Measurements from ENCODE around the gene ZBTB32. TPM values are rescaled to one million over a fixed set of nuclear protein-coding genes. Genes with fewer than 3 reads are reported as not detected.

ZBTB32 gene
- total RNA-seq, 6 donors from 2014 or later: 0.20 to 0.55 (median 0.30) TPM; not detected in 3

- peaks cover 10 to 59% (median 47%) of the 10 kb centered on the region in 4 donors for H3K36me3 ChIP-seq
- peak overlapping the region in 1 of 4 donors; percentile 8 for H3K27ac ChIP-seq
- TF ChIP-seq, protein P1, sequence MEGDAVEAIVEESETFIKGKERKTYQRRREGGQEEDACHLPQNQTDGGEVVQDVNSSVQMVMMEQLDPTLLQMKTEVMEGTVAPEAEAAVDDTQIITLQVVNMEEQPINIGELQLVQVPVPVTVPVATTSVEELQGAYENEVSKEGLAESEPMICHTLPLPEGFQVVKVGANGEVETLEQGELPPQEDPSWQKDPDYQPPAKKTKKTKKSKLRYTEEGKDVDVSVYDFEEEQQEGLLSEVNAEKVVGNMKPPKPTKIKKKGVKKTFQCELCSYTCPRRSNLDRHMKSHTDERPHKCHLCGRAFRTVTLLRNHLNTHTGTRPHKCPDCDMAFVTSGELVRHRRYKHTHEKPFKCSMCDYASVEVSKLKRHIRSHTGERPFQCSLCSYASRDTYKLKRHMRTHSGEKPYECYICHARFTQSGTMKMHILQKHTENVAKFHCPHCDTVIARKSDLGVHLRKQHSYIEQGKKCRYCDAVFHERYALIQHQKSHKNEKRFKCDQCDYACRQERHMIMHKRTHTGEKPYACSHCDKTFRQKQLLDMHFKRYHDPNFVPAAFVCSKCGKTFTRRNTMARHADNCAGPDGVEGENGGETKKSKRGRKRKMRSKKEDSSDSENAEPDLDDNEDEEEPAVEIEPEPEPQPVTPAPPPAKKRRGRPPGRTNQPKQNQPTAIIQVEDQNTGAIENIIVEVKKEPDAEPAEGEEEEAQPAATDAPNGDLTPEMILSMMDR (IDR thresholded peaks at IDR 0.05): no peak
- TF ChIP-seq EP300 (IDR thresholded peaks at IDR 0.05) (no peak), POLR2A (IDR thresholded peaks at IDR 0.05) (no peak), POLR2AphosphoS5 (IDR thresholded peaks at IDR 0.05) (no peak)
Observed at GRCh38 chr19:35738021-35738886, 33.9 kb downstream of the ZBTB32 start.

DNA sequence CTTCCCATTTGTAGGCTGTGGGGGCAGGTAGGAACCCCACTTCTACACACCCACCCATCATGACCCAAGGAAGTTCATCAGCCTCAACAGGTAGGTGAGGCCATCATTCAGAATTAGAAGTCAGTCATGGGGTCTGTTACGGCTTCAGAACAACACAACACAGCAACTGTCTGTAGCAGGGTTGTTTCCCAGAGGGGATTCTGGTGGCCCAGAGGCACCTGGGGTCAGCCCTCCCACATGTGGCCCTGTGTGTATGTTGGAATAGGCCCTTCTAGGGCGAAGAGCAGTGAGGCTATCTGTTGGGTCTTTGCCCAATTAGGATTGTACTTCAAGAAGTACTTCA, 34.5 kb downstream of the ZBTB32 start:
- 78 to 79% methylated on average over 2 of the region's 2 CpGs for WGBS, 2 donors
- Histone ChIP-seq H3K4me1 (peaks cover 13 to 39% (median 27%) of the 10 kb centered on the region in 4 donors), H3K27ac (peak overlapping the region in 2 of 4 donors; percentile 8 to 89), H3K27me3 (no peaks in the 10 kb centered on the region), H3K4me3 (no peak overlapping the region), H3K36me3 (peaks cover 10 to 54% (median 43%) of the 10 kb centered on the region in 4 donors), H3K9me3 (no peaks in the 10 kb centered on the region)
- ATAC-seq (ENCODE audit: low FRiP score in 2 of 2) (no peak), DNase-seq (no peak)
- no peak for TF ChIP-seq POLR2AphosphoS5 (IDR thresholded peaks at IDR 0.05)
- TF ChIP-seq, protein P1 (IDR thresholded peaks at IDR 0.05): no peak
- TF ChIP-seq EP300 (IDR thresholded peaks at IDR 0.05): no peak
- TF ChIP-seq POLR2A (IDR thresholded peaks at IDR 0.05): no peak

More at GRCh38 chr19:35738021-35738886, 33.9 kb downstream of the ZBTB32 start:
- no peaks in the 10 kb centered on the region for H3K9me3 ChIP-seq
- WGBS, 2 donors: 92 to 94% methylated on average over 28 to 37 of the region's 37 CpGs
- no peak overlapping the region for H3K4me3 ChIP-seq
- no peaks in the 10 kb centered on the region for H3K27me3 ChIP-seq
- ATAC-seq (ENCODE audit: low FRiP score in 2 of 2) (no peak), DNase-seq (peak in 1 of 2 donors; percentile 77)
- peaks cover 12 to 33% (median 24%) of the 10 kb centered on the region in 4 donors for H3K4me1 ChIP-seq

- 75 to 84% methylated on average over 17 to 29 of the region's 29 CpGs for WGBS, 2 donors
- DNase-seq (peak in 1 of 2 donors; percentile 84), ATAC-seq (ENCODE audit: low FRiP score in 2 of 2) (no peak)
- no peaks in the 10 kb centered on the region for H3K9me3 ChIP-seq
- peak overlapping the region in 3 of 4 donors; percentile 68 to 77 (median 70) for H3K4me3 ChIP-seq
- peak overlapping the region; percentile 77 to 89 (median 84) for H3K27ac ChIP-seq
- peaks cover 20 to 46% (median 33%) of the 10 kb centered on the region in 4 donors for H3K4me1 ChIP-seq
- H3K27me3 ChIP-seq: no peaks in the 10 kb centered on the region
- TF ChIP-seq EP300 (IDR thresholded peaks at IDR 0.05): no peak
- TF ChIP-seq, protein P1 (IDR thresholded peaks at IDR 0.05): no peak
- no peak for TF ChIP-seq POLR2AphosphoS5 (IDR thresholded peaks at IDR 0.05)
- TF ChIP-seq POLR2A (IDR thresholded peaks at IDR 0.05): no peak
- H3K36me3 ChIP-seq: peaks cover 10 to 49% (median 37%) of the 10 kb centered on the region in 4 donors
Observed at GRCh38 chr19:35739275-35740107, 35.1 kb downstream of the ZBTB32 start.

DNA sequence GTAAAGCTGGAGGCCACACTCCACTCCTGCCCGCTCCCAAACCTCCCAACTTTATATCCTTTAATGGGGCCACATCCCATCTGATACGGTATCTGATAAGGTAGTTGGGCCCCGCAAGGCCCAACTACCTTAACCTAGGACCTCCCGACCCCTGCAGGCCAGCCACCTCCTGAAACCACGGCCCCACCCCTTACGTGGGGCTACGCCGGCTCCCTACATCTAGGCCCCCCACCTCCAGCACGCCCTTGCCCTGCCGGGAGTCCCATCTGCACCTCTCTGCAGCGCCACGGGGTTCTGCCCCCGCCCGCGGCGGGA, 35.7 kb downstream of the ZBTB32 start:
- H3K27ac ChIP-seq: peak overlapping the region; percentile 77 to 89 (median 84)
- DNase-seq: no peak
- 6 to 9% methylated on average over 5 to 14 of the region's 16 CpGs for WGBS, 2 donors

More for the DNA sequence above, 35.7 kb downstream of the ZBTB32 start:
- H3K4me3 ChIP-seq: peak overlapping the region; percentile 60 to 77 (median 69)
- peaks cover 8 to 43% (median 31%) of the 10 kb centered on the region in 4 donors for H3K36me3 ChIP-seq
- no peak for ATAC-seq (ENCODE audit: low FRiP score in 2 of 2)
- H3K9me3 ChIP-seq: no peaks in the 10 kb centered on the region
- H3K27me3 ChIP-seq: no peaks in the 10 kb centered on the region
- peaks cover 21 to 47% (median 35%) of the 10 kb centered on the region in 4 donors for H3K4me1 ChIP-seq
- TF ChIP-seq POLR2AphosphoS5 (IDR thresholded peaks at IDR 0.05): no peak
- TF ChIP-seq, protein P1 (IDR thresholded peaks at IDR 0.05): no peak
- TF ChIP-seq POLR2A (IDR thresholded peaks at IDR 0.05): no peak
- TF ChIP-seq EP300 (IDR thresholded peaks at IDR 0.05): no peak

All from upper lobe of left lung (tissue), 6 donors.